ENCODE measurements around the gene KCNJ6.

The KCNJ6 gene

GRCh38 chr21:37862536-37862935, 53.7 kb downstream of the KCNJ6 start:
- DNase-seq, result peak; percentile 47

DNA sequence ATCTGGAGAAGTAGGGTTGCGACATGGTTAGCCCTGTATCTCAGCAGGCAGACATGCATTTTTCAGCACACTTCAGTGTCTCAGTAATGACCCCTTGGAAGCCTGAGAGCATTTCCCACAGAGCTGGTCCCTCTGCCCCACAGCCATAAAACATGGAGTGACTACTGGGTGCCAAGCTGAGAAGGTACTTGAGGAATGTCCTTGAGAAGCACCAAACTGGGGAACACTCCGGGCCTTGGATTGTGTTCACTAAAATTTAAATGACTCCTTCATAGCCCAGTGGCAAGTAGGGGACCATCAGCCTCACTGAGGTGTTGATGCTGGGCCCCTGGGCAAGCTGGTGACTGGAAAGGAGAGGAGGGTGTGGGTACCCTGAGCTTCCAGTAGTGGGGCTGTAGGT, 54.7 kb downstream of the KCNJ6 start:
- no peak for DNase-seq

GRCh38 chr21:37860416-37860815, 55.8 kb downstream of the KCNJ6 start:
- DNase-seq, result no peak

DNA sequence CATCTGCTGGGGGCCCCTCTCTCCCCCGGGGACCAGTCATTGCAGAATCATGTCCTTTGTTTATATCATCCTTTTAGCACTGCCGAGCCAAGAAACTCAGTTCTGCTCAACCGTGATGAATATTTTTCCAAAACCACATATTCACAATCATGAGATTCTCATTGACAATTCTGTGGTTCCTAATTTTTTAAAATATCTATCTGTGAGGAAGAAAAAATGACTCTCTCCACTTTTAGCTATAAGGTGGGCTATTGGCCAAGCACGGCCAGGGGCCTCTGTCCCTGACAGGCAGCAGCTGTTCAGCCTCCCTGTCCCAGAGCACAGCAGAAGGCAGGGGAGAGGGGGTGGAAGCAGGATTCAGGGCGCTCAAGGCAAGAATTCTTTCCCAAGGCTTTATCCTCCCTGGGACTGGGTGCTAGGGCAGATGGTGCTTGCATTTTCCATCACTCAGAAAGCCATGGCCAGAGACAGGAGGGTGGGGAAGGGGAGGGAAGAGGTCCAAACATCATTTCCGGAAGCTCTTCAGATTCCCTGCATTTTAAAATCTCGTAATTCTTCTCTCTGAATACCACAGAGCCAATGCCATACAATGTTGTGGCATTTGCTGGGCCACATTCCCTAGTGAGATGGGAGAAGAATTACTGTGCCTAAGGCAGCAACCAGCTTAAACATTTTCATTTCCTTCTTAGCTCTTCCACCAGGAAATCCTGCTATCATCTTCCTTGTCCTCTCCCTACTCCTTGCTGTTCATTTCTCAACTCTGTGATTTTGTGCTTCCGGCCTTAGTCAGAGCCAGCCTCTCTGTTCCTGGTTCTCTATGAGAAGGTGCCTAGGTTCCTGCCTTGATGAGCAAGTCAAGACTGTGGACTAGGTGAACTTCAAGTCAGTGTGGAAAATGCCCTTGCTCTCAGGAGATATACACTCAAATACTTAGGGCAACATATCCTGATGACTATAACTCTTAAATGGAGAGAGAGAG, 60.3 kb downstream of the KCNJ6 start:
- peak; percentile 53 for DNase-seq

DNA sequence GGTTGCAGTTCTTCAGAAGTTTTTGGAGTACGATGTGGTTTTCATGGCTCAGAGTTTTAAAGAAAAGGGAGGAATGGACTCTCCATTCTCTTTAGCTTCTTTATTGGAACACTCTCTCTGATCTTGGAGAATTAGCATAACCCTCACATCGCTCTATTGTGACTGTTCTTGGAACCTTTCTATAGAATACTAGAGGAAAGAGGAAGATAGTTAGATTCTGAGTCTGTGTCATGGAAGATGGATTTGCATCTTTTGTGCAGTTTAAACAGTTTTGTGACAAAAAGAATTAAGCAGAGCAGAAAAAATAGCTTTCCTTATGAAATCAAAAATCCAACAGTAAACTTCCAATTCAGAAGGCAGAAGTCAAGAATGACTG, 61.0 kb downstream of the KCNJ6 start:
- no peak for DNase-seq

- DNase-seq, result no peak
Observed at GRCh38 chr21:37849506-37850102, 66.7 kb downstream of the KCNJ6 start.

GRCh38 chr21:37848721-37849490, 67.4 kb downstream of the KCNJ6 start:
- DNase-seq, result no peak

GRCh38 chr21:37845535-37845934, 70.7 kb downstream of the KCNJ6 start:
- DNase-seq, result peak; percentile 92

DNA sequence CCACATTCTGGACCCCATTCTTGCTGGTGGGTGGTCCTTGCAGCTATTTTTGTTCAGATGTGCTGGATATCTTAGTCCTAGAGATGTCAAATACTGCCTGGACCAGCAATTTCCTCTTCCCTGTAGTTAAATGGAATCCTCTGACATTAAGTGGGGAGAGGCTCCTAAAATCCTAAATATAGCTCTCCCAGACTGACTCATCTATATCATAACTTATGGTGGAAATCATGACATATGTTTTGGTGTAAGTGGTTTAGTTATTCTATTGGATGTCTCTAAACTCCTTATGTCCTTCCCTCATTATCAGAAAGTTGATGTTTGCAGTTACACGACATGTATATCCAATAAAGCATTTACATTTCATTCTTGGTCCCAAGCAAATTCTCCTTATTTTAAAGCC, 73.1 kb downstream of the KCNJ6 start:
- no peak for DNase-seq

- DNase-seq, result no peak
Observed at GRCh38 chr21:37842163-37842919, 73.9 kb downstream of the KCNJ6 start.

DNA sequence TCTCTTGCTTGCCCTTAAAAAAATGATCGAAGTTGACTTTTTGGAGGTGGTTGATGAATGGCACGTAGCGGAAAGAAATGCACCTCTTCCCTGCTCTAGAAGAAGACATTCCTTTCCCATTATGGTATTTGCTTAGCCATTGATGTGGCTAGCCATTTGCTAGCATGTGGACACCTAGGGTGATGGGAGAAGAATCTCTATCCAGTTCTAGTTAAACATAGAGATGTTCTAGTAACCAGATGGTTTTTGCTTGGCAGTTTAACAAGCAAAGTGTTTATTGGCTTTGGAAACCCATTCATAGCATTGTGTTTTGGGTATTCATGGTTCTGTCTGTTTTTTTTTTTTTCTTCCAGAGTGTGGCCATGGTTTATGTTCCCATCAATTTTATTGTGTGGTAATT, 78.9 kb downstream of the KCNJ6 start:
- peak; percentile 80 for DNase-seq

DNA sequence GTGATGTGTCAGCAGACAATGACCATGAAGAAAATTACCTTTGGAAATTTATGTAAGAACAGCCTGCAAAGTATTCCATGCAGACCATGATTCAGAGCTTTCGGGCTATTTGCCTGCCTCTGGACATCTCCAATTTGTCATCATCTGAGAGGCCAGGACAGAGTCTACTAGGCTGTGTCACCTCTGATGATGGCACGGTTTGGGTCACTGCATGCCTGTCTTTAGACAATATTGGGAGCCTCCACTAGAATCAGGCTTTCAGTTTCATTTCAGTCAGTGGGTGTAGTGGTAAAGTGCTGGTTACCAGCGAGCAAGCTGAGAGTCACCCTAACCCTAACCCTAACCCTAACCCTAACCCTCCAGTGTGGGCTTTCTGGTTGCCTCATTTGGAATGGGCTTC, 80.8 kb downstream of the KCNJ6 start:
- no peak for DNase-seq

DNA sequence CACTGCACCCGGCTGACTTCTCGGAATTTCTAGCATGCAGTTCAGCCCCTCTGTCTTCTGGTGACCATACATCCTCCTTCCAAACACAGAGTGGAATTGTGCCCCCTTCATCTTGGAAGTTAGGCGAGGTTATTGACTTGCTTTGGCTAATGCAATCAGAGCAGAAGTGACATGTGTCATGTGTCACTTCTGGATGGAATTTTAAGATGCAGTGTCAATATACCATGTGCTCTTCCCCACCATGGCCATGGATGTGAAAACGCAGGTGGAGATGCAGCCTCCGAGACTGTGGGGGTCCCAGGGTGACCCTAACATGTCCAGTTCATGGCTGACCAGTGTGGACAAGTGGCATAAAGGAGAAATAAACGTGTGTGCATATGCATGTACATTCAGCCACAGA, 83.0 kb downstream of the KCNJ6 start:
- no peak for DNase-seq

- DNase-seq, result peak; percentile 85
Observed at GRCh38 chr21:37829447-37829846, 86.8 kb downstream of the KCNJ6 start.

GRCh38 chr21:37828991-37829390, 87.3 kb downstream of the KCNJ6 start:
- peak; percentile 91 for DNase-seq

DNA sequence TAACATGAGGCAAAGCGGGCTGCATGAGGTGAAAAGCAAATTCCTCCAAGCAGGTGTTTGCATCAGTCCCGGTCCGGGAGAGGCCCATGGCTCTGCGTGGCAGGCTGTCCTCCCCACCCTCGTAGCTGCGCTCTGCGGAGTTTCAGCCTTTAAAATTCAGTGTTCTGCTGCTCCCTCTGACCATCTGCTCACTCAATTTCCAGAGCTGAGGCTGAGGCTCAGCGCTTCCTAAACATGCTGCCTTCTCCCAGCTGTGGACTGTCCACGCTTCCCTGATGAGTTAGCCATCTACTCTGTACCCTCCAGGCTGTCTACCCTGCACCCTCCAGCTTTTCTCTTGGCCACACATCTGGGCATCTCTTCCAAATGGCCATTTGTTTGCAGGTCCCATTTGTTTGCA, 87.7 kb downstream of the KCNJ6 start:
- peak; percentile 72 for DNase-seq

DNA sequence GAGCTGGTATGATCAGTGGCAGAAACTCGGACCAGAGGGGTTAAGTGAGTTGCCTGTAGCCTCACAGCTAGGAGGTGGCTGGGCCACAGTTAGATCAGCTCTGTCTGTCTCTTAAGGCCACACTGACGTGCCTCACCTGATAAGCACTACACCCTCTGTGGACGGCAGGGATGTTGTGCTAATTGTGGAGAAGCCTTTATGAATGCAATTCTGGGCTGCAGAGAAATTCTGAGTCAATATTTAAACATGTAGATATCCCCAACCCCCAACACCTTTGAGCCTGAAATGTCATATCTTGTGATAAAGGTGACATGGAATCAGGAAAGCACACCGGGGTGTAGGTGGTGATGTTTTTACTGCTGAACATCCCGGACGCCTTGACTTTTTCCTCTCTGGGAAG, 88.3 kb downstream of the KCNJ6 start:
- peak; percentile 30 for DNase-seq

GRCh38 chr21:37821786-37822450, 94.3 kb downstream of the KCNJ6 start:
- peak; percentile 22 for DNase-seq

DNA sequence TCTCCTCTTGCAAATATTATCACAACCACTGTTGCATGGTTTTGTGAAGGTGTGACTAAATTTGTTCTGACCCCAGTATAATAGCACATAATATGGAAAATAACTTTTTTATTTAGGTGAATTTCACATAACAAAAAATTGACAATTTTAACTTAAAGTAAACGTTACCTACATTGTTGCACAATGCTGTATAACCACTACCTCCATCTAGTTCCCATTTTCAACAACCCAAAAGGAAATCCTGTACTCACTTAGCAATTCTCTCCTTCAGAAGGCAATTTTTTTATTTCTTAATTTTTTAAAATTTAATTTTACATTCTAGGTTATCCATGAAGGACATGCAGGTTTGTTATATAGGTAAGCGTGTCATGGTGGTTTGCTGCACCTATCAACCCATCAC, 95.2 kb downstream of the KCNJ6 start:
- DNase-seq, result no peak

DNA sequence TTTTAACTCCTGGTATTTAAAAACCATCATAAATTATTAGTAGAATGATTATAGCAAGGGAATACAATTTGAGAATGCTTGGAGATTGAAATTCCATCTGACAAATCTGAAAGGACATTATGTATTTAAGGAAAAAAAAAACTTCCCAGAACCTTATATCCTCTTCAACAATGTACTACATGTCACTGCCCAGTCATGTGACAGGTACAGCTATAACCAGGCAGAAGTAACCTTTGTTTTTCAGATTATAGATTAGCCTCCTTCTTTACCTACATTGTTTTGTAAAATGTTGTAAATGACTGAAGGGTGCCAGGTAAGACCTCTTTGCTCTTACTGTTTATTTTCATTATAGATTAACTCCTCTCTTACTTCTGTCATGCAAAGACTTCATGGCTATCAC, 96.9 kb downstream of the KCNJ6 start:
- DNase-seq, result no peak

GRCh38 chr21:37817242-37817641, 99.0 kb downstream of the KCNJ6 start:
- no peak for DNase-seq

DNA sequence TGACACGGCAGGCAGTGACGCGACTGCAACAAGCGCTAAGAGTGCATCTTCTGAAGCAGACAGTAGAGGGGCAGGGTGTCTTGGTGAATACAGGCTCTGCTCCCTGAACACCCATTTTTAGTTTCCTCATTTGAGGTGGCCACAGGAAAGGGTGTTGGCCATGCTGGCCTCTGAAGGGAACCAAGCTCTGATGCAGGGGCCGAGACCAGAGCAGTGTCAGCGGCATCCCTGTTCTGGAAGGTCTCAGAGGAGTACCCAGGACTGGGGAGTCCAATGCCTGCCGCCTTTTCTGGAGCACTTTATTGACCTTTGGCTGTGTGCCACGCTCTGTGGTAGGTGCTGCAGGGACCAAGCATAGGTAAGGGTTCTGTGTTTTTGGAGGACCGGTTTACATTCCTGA, 100.4 kb downstream of the KCNJ6 start:
- no peak for DNase-seq
